Astrocyte (in vitro differentiated cells and primary cell): ENCODE results near the gene PLD1. TPM values are rescaled to one million over a fixed set of nuclear protein-coding genes. Genes with fewer than 3 reads are reported as not detected.

ENCODE experiments used
- DNase-seq: peaks from one replicate; pipeline ENCODE4 v3.0.0-alpha.2; 2010; ENCODE audit warnings: low read depth
- FAIRE-seq: peaks from 2 replicates; lab custom pipeline; 2011; peaks lifted over from hg19 to GRCh38; lab: Jason Lieb, UNC
- H2AFZ ChIP-seq: 2 replicates; pipeline ENCODE4 v1.6.0; 2012; ENCODE audit warnings: low read depth, low read length, inconsistent platforms
- H3K27ac ChIP-seq: 2 replicates; pipeline ENCODE4 v1.5.1; 2011; ENCODE audit warnings: low read depth, low read length, inconsistent platforms
- H3K27me3 ChIP-seq: 2 replicates; pipeline ENCODE4 v1.6.0; 2011; ENCODE audit warnings: low read length, inconsistent platforms; ENCODE audit not compliant: insufficient read depth
- H3K36me3 ChIP-seq: 2 replicates; pipeline ENCODE4 v1.5.1; 2011; ENCODE audit warnings: low read length, inconsistent platforms; ENCODE audit not compliant: insufficient read depth
- H3K4me1 ChIP-seq: 2 replicates; pipeline ENCODE4 v1.5.1; 2011; ENCODE audit warnings: low read length, inconsistent platforms; ENCODE audit not compliant: insufficient read depth
- H3K4me2 ChIP-seq: 2 replicates; pipeline ENCODE4 v1.6.0; 2012; ENCODE audit warnings: low read length, inconsistent platforms
- H3K4me3 ChIP-seq: 2 replicates; pipeline ENCODE4 v1.5.1; 2011; ENCODE audit warnings: low read depth, mild to moderate bottlenecking, low read length, inconsistent platforms; ENCODE audit not compliant: insufficient read depth
- H3K79me2 ChIP-seq: 2 replicates; pipeline ENCODE4 v1.6.0; 2012; ENCODE audit warnings: mild to moderate bottlenecking, low read length, inconsistent platforms; ENCODE audit not compliant: insufficient read depth
- H3K9ac ChIP-seq: 2 replicates; pipeline ENCODE4 v1.6.0; 2012; ENCODE audit warnings: mild to moderate bottlenecking, low read length, inconsistent platforms
- H3K9me3 ChIP-seq: 2 replicates; pipeline ENCODE4 v1.5.1; 2012; ENCODE audit warnings: low read depth, mild to moderate bottlenecking, low read length, inconsistent platforms; ENCODE audit not compliant: insufficient read depth
- H4K20me1 ChIP-seq: 2 replicates; pipeline ENCODE4 v1.6.0; 2012; ENCODE audit warnings: low read length, inconsistent platforms; ENCODE audit not compliant: insufficient read depth
- H3K27ac Mint-ChIP-seq: one replicate; pipeline ENCODE4 v1.8.0; 2021; ENCODE audit warnings: mild to moderate bottlenecking, mixed read lengths; ENCODE audit not compliant: unreplicated experiment
- H3K27me3 Mint-ChIP-seq: one replicate; pipeline ENCODE4 v1.8.0; 2021; ENCODE audit warnings: low read depth, mixed read lengths; ENCODE audit not compliant: unreplicated experiment
- H3K36me3 Mint-ChIP-seq: one replicate; pipeline ENCODE4 v1.8.0; 2021; ENCODE audit warnings: low read depth, mixed read lengths; ENCODE audit not compliant: unreplicated experiment
- H3K4me1 Mint-ChIP-seq: one replicate; pipeline ENCODE4 v1.8.0; 2021; ENCODE audit warnings: low read depth, mixed read lengths; ENCODE audit not compliant: unreplicated experiment
- H3K4me3 Mint-ChIP-seq: one replicate; pipeline ENCODE4 v1.8.0; 2021; ENCODE audit warnings: mild to moderate bottlenecking, moderate library complexity, mixed read lengths; ENCODE audit not compliant: unreplicated experiment
- H3K9me3 Mint-ChIP-seq: one replicate; pipeline ENCODE4 v1.8.0; 2021; ENCODE audit warnings: mild to moderate bottlenecking, mixed read lengths; ENCODE audit not compliant: unreplicated experiment
- EZH2 ChIP-seq: IDR thresholded peaks from 2 replicates; pipeline ENCODE4 v1.6.1; 2012; ENCODE audit warnings: mild to moderate bottlenecking, low read length, inconsistent platforms; ENCODE audit not compliant: insufficient read depth
- total RNA-seq: library from RNA; stranded (reverse); gene quantifications from 2 replicates; pipeline ENCODE4 v1.2.1, GENCODE V29; 2021
- TF ChIP-seq, protein P1 (sequence below): IDR thresholded peaks from 2 replicates; pipeline ENCODE4 v1.5.1; 2011; ENCODE audit warnings: low read depth, mild to moderate bottlenecking, inconsistent platforms, low read length, moderate library complexity; ENCODE audit not compliant: insufficient read depth

PLD1 gene
- total RNA-seq, 1 donor from 2014 or later: 21.5 TPM

DNA sequence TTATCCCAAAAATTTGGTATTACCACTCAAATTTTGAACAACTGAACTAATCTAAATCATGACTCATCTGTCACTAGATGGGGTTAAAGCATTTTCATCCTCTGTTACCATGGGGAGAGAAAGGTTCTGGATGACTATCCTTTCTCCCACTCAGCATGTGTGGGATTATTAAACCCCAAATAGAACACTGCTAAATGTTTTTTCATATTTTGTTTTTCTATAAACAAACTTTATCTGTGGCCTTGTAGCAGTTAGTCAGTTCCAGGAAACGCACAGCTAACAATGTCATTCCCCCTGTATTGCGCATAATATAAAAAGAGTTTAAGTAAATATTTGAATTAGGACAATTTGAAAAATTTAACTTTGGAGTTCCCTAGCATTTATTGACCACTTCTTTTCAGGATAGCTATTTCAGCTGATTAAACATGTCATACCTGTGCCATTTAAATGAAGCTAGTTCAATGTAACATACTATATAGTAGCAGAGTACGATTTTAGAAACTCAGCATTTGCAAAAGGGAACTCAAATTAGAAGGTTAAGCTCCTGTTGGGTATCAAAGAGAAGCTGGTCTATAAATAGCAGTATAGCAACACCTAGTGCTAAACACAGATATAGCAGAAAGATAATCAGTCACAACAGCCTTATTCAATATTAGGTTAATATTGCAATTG is 23.6 kb upstream of the PLD1 start:
- H3K9me3 Mint-ChIP-seq: no peaks in the 10 kb centered on the region
- peak overlapping the region; percentile 32 for H3K27ac ChIP-seq
- no peak overlapping the region for H3K4me3 ChIP-seq
- no peaks in the 10 kb centered on the region for H3K36me3 Mint-ChIP-seq
- no peaks in the 10 kb centered on the region for H3K79me2 ChIP-seq
- no peaks in the 10 kb centered on the region for H4K20me1 ChIP-seq
- no peak for TF ChIP-seq EZH2
- TF ChIP-seq, protein P1, sequence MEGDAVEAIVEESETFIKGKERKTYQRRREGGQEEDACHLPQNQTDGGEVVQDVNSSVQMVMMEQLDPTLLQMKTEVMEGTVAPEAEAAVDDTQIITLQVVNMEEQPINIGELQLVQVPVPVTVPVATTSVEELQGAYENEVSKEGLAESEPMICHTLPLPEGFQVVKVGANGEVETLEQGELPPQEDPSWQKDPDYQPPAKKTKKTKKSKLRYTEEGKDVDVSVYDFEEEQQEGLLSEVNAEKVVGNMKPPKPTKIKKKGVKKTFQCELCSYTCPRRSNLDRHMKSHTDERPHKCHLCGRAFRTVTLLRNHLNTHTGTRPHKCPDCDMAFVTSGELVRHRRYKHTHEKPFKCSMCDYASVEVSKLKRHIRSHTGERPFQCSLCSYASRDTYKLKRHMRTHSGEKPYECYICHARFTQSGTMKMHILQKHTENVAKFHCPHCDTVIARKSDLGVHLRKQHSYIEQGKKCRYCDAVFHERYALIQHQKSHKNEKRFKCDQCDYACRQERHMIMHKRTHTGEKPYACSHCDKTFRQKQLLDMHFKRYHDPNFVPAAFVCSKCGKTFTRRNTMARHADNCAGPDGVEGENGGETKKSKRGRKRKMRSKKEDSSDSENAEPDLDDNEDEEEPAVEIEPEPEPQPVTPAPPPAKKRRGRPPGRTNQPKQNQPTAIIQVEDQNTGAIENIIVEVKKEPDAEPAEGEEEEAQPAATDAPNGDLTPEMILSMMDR: peak; percentile 57
- H3K27me3 Mint-ChIP-seq: no peaks in the 10 kb centered on the region
- H3K36me3 ChIP-seq: no peaks in the 10 kb centered on the region
- no peaks in the 10 kb centered on the region for H3K9me3 ChIP-seq
- H3K4me1 Mint-ChIP-seq: peaks cover 15% of the 10 kb centered on the region
- H3K4me2 ChIP-seq: peak overlapping the region; percentile 3
- H3K27me3 ChIP-seq: no peaks in the 10 kb centered on the region
- no peak overlapping the region for H3K4me3 Mint-ChIP-seq
- H3K9ac ChIP-seq: peak overlapping the region; percentile 29
- DNase-seq: peak; percentile 37
- H3K27ac Mint-ChIP-seq: no peak overlapping the region
- H3K4me1 ChIP-seq: peaks cover 16% of the 10 kb centered on the region
- no peak overlapping the region for H2AFZ ChIP-seq
- no peak for FAIRE-seq

DNA sequence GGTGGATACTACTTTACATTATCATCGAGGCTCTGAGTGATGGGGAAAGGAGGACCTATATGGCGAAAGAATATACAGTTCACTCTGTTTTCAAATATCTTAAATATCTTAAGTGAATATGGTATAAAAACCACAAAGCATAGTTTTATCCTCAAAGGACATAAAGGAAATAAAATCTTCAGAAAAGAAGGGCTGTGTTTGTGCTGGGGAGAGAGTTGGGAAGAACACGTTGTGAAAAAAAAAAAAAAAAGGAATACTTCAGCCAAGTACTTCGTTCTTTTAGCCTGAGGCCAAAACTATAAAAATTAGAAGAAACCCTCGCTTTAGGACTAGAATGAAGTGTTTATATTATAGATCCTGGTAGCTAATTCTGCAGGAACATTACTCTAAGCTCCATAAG is 22.7 kb upstream of the PLD1 start:
- no peak overlapping the region for H3K4me3 ChIP-seq
- H3K9ac ChIP-seq: no peak overlapping the region
- no peak overlapping the region for H3K4me2 ChIP-seq
- H3K27ac ChIP-seq: no peak overlapping the region
- no peak for DNase-seq
- no peaks in the 10 kb centered on the region for H3K9me3 ChIP-seq
- no peaks in the 10 kb centered on the region for H3K36me3 ChIP-seq
- TF ChIP-seq EZH2: no peak
- TF ChIP-seq, protein P1: no peak
- Mint-ChIP-seq H3K27ac (no peak overlapping the region), H3K4me3 (no peak overlapping the region), H3K4me1 (peaks cover 9% of the 10 kb centered on the region), H3K27me3 (no peaks in the 10 kb centered on the region), H3K36me3 (peaks cover 1% of the 10 kb centered on the region), H3K9me3 (no peaks in the 10 kb centered on the region)
- peaks cover 9% of the 10 kb centered on the region for H3K4me1 ChIP-seq
- no peak overlapping the region for H2AFZ ChIP-seq
- FAIRE-seq: no peak
- no peaks in the 10 kb centered on the region for H3K27me3 ChIP-seq
- no peaks in the 10 kb centered on the region for H4K20me1 ChIP-seq
- H3K79me2 ChIP-seq: no peaks in the 10 kb centered on the region

- TF ChIP-seq EZH2: no peak
- TF ChIP-seq, protein P1: no peak
- peaks cover 9% of the 10 kb centered on the region for H3K4me1 Mint-ChIP-seq
- no peaks in the 10 kb centered on the region for H4K20me1 ChIP-seq
- H3K27ac ChIP-seq: no peak overlapping the region
- H3K36me3 Mint-ChIP-seq: peaks cover 2% of the 10 kb centered on the region
- no peak overlapping the region for H3K4me3 Mint-ChIP-seq
- no peaks in the 10 kb centered on the region for H3K9me3 Mint-ChIP-seq
- peaks cover 4% of the 10 kb centered on the region for H3K27me3 Mint-ChIP-seq
- peak overlapping the region; percentile 26 for H3K27ac Mint-ChIP-seq
- no peak overlapping the region for H2AFZ ChIP-seq
- peaks cover 6% of the 10 kb centered on the region for H3K4me1 ChIP-seq
- DNase-seq (no peak), FAIRE-seq (no peak)
- H3K4me3 ChIP-seq: no peak overlapping the region
- H3K27me3 ChIP-seq: no peaks in the 10 kb centered on the region
- no peak overlapping the region for H3K4me2 ChIP-seq
- no peaks in the 10 kb centered on the region for H3K36me3 ChIP-seq
- H3K9ac ChIP-seq: no peak overlapping the region
- H3K9me3 ChIP-seq: no peaks in the 10 kb centered on the region
- no peaks in the 10 kb centered on the region for H3K79me2 ChIP-seq
Measured at GRCh38 chr3:171831936-171832335, 21.7 kb upstream of the PLD1 start.
